ENCODE results near the gene HOXA10. TPM values are rescaled to one million over a fixed set of nuclear protein-coding genes. Genes with fewer than 3 reads are reported as not detected.

HOXA10 gene
- total RNA-seq, 1 experiment from 2014 or later, result not detected

DNA sequence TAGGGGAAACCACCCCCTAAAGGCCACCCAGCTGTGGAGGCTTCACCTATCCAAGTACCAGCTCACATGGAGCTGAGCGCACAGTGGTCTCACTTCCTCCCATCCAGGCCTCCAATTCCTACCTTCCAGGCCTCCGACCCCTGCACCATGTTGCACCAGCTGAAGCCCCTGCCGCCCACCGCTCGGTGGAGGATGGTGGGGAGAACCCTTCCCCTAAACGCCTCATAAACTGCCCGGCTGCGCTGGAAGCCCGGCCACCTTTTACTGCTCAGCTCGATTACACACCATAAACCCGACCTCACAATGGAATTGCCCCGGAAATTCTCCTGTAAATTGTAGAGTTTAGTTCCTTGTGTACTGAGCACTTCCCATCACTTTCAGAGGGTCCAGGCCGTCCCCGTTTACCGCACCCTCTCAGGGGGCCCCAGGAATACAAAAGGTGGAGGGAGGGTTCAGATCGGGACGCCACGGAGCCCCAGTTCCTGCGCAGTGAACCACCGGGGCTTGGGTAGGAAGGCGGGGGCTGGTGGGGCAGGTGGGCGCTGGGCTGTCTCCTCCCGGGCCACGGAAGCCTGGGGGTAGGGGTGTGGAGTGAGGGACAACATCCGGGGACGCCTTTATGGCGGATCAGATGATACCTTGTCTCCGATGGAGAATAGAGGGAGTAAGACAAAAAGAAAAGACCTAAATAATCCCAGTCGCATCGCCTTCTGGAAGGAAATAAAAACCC is 16.3 kb downstream of the HOXA10 start:
- CTCF ChIA-PET, result interaction anchor here (0.5 kb wide), 1 partner anchor 782 kb away, joined by 3 read pairs; no protein-coding TSS in a partner anchor
- Histone ChIP-seq H3K27me3 (ENCODE audit: insufficient read depth, low read depth) (no peaks in the 10 kb centered on the region), H2AFZ (no peak overlapping the region), H3K9me2 (ENCODE audit: insufficient read depth) (no peaks in the 10 kb centered on the region), H3K4me2 (no peak overlapping the region), H3K36me3 (ENCODE audit: low read depth) (no peaks in the 10 kb centered on the region), H3K79me2 (ENCODE audit: low read depth) (no peaks in the 10 kb centered on the region), H3F3A (ENCODE audit: insufficient read depth, low read depth) (peaks cover 10% of the 10 kb centered on the region; the same call in 1 of the 2 replicates), H3K27ac (no peak overlapping the region), H3K4me1 (replicated peaks; ENCODE audit: insufficient read depth) (0 out of 2 replicates have a peak, but pooled peaks cover 3% of the 10 kb centered on the region), H3K9me3 (ENCODE audit: insufficient read depth, low read depth) (no peaks in the 10 kb centered on the region), H3K4me3 (no peak overlapping the region), H4K20me1 (ENCODE audit: insufficient read depth) (no peaks in the 10 kb centered on the region)
- POLR2A ChIA-PET (ENCODE audit: unreplicated experiment), result interaction anchor here (0.6 kb wide), 1 partner anchor 240 kb away, joined by 7 read pairs; no protein-coding TSS in a partner anchor
- no peak for DNase-seq
- intact Hi-C loops (cut with micrococcal nuclease; ENCODE audit: unreplicated experiment), result no loop called here
- BruUV-seq (replicated peaks), result no TSS peak
- TF ChIP-seq EZH2 (IDR thresholded peaks at IDR 0.05; ENCODE audit: low read depth), result no peak
- TF ChIP-seq, protein P1, sequence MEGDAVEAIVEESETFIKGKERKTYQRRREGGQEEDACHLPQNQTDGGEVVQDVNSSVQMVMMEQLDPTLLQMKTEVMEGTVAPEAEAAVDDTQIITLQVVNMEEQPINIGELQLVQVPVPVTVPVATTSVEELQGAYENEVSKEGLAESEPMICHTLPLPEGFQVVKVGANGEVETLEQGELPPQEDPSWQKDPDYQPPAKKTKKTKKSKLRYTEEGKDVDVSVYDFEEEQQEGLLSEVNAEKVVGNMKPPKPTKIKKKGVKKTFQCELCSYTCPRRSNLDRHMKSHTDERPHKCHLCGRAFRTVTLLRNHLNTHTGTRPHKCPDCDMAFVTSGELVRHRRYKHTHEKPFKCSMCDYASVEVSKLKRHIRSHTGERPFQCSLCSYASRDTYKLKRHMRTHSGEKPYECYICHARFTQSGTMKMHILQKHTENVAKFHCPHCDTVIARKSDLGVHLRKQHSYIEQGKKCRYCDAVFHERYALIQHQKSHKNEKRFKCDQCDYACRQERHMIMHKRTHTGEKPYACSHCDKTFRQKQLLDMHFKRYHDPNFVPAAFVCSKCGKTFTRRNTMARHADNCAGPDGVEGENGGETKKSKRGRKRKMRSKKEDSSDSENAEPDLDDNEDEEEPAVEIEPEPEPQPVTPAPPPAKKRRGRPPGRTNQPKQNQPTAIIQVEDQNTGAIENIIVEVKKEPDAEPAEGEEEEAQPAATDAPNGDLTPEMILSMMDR (conservative IDR thresholded peaks at IDR 0.05), result no peak

DNA sequence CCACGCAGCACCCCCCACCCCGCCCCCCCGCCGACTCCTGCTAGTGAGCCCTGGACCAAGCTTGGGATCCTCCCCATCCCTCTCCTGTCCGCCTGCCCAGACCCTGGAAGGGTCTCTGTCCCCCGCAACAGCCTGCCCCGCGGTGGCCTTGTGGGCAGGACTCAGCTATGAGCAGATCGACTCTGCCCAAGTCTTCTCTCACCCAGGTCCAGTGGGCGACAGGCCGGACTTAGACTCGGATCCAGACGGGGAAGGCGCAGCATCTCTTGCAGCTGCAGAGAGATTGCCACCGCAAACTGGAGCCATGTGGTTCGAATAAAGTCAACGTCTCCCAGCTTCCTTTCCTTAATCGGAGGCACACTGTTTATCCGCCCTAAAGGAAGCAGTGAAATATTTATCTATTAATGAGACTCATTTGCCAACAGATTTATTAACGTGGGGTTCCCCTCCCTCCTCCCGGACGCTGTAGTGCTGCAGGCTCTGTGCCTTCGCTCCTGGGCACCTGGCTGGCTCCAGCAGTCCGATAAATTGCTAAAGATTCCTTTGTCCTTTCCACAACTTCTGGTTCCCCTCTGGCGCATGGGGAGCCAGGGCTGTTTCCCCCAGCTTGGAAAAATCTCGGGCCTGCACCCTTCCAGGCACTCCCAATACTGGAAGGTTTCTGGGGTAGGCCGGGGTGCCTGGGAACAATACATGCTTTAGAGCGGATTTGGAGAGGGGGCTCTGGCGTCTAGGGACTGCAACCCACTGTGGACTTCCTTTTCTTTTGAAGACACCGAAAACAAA is 17.0 kb downstream of the HOXA10 start:
- 0 out of 2 replicates have a peak, but pooled peaks cover 2% of the 10 kb centered on the region for H3F3A ChIP-seq (ENCODE audit: insufficient read depth, low read depth)
- no peak overlapping the region for H3K4me2 ChIP-seq
- intact Hi-C loops (cut with micrococcal nuclease; ENCODE audit: unreplicated experiment), result no loop called here
- BruUV-seq (replicated peaks), result no TSS peak
- no peaks in the 10 kb centered on the region for H3K9me3 ChIP-seq (ENCODE audit: insufficient read depth, low read depth)
- ChIA-PET CTCF (interaction anchor here (0.5 to 0.6 kb wide), 2 partner anchors 469 to 781 kb away, joined by 3 to 4 read pairs; no protein-coding TSS in a partner anchor), POLR2A (ENCODE audit: unreplicated experiment) (interaction anchor here (0.6 kb wide), 1 partner anchor 239 kb away, joined by 7 read pairs; no protein-coding TSS in a partner anchor)
- H3K36me3 ChIP-seq (ENCODE audit: low read depth), result no peaks in the 10 kb centered on the region
- DNase-seq, result no peak
- 0 out of 2 replicates have a peak, but pooled peaks cover 3% of the 10 kb centered on the region for H3K4me1 ChIP-seq (replicated peaks; ENCODE audit: insufficient read depth)
- H3K27me3 ChIP-seq (ENCODE audit: insufficient read depth, low read depth), result no peaks in the 10 kb centered on the region
- H2AFZ ChIP-seq, result no peak overlapping the region
- no peak overlapping the region for H3K4me3 ChIP-seq
- TF ChIP-seq, protein P1 (conservative IDR thresholded peaks at IDR 0.05), result no peak
- no peak for TF ChIP-seq EZH2 (IDR thresholded peaks at IDR 0.05; ENCODE audit: low read depth)
- no peaks in the 10 kb centered on the region for H4K20me1 ChIP-seq (ENCODE audit: insufficient read depth)
- H3K9me2 ChIP-seq (ENCODE audit: insufficient read depth), result no peaks in the 10 kb centered on the region
- no peaks in the 10 kb centered on the region for H3K79me2 ChIP-seq (ENCODE audit: low read depth)
- no peak overlapping the region for H3K27ac ChIP-seq

DNA sequence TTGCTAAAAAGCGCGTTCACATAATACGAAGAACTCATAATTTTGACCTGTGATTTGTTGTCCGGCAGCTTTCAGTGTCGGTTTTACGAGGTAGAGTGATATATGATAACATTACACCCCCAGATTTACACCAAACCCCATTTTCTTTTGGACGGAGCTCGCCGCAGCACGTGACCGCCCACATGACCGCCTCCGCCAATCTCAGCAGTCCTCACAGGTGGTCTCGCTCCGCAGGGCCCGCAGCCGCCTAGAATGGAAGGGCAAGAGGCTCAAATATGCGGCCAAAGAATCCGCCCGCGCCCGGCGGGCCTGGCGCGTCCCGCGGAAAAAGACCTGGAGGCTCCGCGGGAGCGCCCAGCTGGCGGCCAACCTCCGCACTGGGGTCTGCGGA is 17.6 kb downstream of the HOXA10 start, which contains the start of gene HOXA7:
Gene HOXA7 (minus strand): TSS at position 168 of the 391 bp plus-strand sequence. CDS start 130 bp downstream, at position 38.
- intact Hi-C loops (cut with micrococcal nuclease; ENCODE audit: unreplicated experiment), result no loop called here
- Histone ChIP-seq H3K9me3 (ENCODE audit: insufficient read depth, low read depth) (no peaks in the 10 kb centered on the region), H3K9me2 (ENCODE audit: insufficient read depth) (no peaks in the 10 kb centered on the region), H3K79me2 (ENCODE audit: low read depth) (no peaks in the 10 kb centered on the region), H4K20me1 (ENCODE audit: insufficient read depth) (no peaks in the 10 kb centered on the region), H3K27ac (no peak within 1 kb of the TSS), H3K4me1 (replicated peaks; ENCODE audit: insufficient read depth) (0 out of 2 replicates have a peak, but pooled peaks cover 3% of the 10 kb centered on the region), H3K36me3 (ENCODE audit: low read depth) (no peaks in the 10 kb centered on the region), H3F3A (ENCODE audit: insufficient read depth, low read depth) (no peaks in the 10 kb centered on the region), H3K4me3 (no peak within 1 kb of the TSS), H3K4me2 (no peak within 1 kb of the TSS), H3K27me3 (ENCODE audit: insufficient read depth, low read depth) (no peaks in the 10 kb centered on the region), H2AFZ (no peak within 1 kb of the TSS)
- ChIA-PET CTCF (interaction anchor here (0.6 kb wide), 1 partner anchor 469 kb away, joined by 4 read pairs; no protein-coding TSS in a partner anchor), POLR2A (ENCODE audit: unreplicated experiment) (no interaction called here)
- no peak for DNase-seq
- TF ChIP-seq, protein P1 (conservative IDR thresholded peaks at IDR 0.05), result no peak
- no peak for TF ChIP-seq EZH2 (IDR thresholded peaks at IDR 0.05; ENCODE audit: low read depth)
- no TSS peak for BruUV-seq (replicated peaks)
